Measurements from ENCODE around the gene IRF5.
"Not testable (repeated sequence)": the region's sequence is repeated elsewhere in the genome, so short reads cannot be mapped to it uniquely, and the experiment has no call there.

IRF5 gene

GRCh38 chr7:128906766-128907559 is 30.8 kb upstream of the IRF5 start:
- Histone ChIP-seq H3K36me3 (ENCODE audit: control insufficient read depth, insufficient read depth, low read length) (peaks cover 3% of the 10 kb centered on the region; the same call in 1 of the 2 replicates), H3K4me1 (ENCODE audit: control insufficient read depth, insufficient read depth, low read length) (peaks cover 20% of the 10 kb centered on the region), H3K27me3 (ENCODE audit: control insufficient read depth, insufficient read depth, low read length) (peaks cover 16% of the 10 kb centered on the region; the same call in 1 of the 2 replicates), H3K9ac (ENCODE audit: low read length) (no peak overlapping the region), H3K9me3 (ENCODE audit: control insufficient read depth, insufficient read depth, low read depth, low read length) (no peaks in the 10 kb centered on the region), H3K27ac (ENCODE audit: low read depth, low read length) (no peak overlapping the region), H3K4me3 (ENCODE audit: low read depth, low read length) (no peak overlapping the region)

GRCh38 chr7:128908750-128909624 is 28.7 kb upstream of the IRF5 start:
- peaks cover 19% of the 10 kb centered on the region; the same call in 1 of the 2 replicates for H3K27me3 ChIP-seq (ENCODE audit: control insufficient read depth, insufficient read depth, low read length)
- no peak overlapping the region for H3K27ac ChIP-seq (ENCODE audit: low read depth, low read length)
- H3K4me3 ChIP-seq (ENCODE audit: low read depth, low read length): peak overlapping the region; percentile 65
- peaks cover 23% of the 10 kb centered on the region for H3K4me1 ChIP-seq (ENCODE audit: control insufficient read depth, insufficient read depth, low read length)
- no peaks in the 10 kb centered on the region for H3K9me3 ChIP-seq (ENCODE audit: control insufficient read depth, insufficient read depth, low read depth, low read length)
- H3K9ac ChIP-seq (ENCODE audit: low read length): peak overlapping the region; percentile 58
- no peaks in the 10 kb centered on the region; the same call in 1 of the 2 replicates for H3K36me3 ChIP-seq (ENCODE audit: control insufficient read depth, insufficient read depth, low read length)

- H3K36me3 ChIP-seq (ENCODE audit: control insufficient read depth, insufficient read depth, low read length): no peaks in the 10 kb centered on the region; the same call in 1 of the 2 replicates
- H3K4me1 ChIP-seq (ENCODE audit: control insufficient read depth, insufficient read depth, low read length): peaks cover 32% of the 10 kb centered on the region
- no peaks in the 10 kb centered on the region for H3K9me3 ChIP-seq (ENCODE audit: control insufficient read depth, insufficient read depth, low read depth, low read length)
- peaks cover 26% of the 10 kb centered on the region; the same call in 1 of the 2 replicates for H3K27me3 ChIP-seq (ENCODE audit: control insufficient read depth, insufficient read depth, low read length)
- H3K4me3 ChIP-seq (ENCODE audit: low read depth, low read length): peak overlapping the region; percentile 65
- peak overlapping the region; percentile 73; the same call in 1 of the 2 replicates for H3K27ac ChIP-seq (ENCODE audit: low read depth, low read length)
- peak overlapping the region; percentile 58 for H3K9ac ChIP-seq (ENCODE audit: low read length)
Observed at GRCh38 chr7:128909625-128910568, 27.8 kb upstream of the IRF5 start.

- H3K27me3 ChIP-seq (ENCODE audit: control insufficient read depth, insufficient read depth, low read length): peaks cover 30% of the 10 kb centered on the region; the same call in 1 of the 2 replicates
- H3K4me3 ChIP-seq (ENCODE audit: low read depth, low read length): peak within 1 kb of the TSS; percentile 65
- H3K27ac ChIP-seq (ENCODE audit: low read depth, low read length): peak within 1 kb of the TSS; percentile 73; the same call in 1 of the 2 replicates
- no peaks in the 10 kb centered on the region; the same call in 1 of the 2 replicates for H3K36me3 ChIP-seq (ENCODE audit: control insufficient read depth, insufficient read depth, low read length)
- H3K9ac ChIP-seq (ENCODE audit: low read length): peak within 1 kb of the TSS; percentile 58
- no peaks in the 10 kb centered on the region for H3K9me3 ChIP-seq (ENCODE audit: control insufficient read depth, insufficient read depth, low read depth, low read length)
- peaks cover 32% of the 10 kb centered on the region for H3K4me1 ChIP-seq (ENCODE audit: control insufficient read depth, insufficient read depth, low read length)
Observed at GRCh38 chr7:128910569-128910945, 27.2 kb upstream of the IRF5 start, which contains the start of gene KCP. KCP (minus strand) TSS chr7:128910709; CDS start chr7:128910676, 33 bp downstream.

- Histone ChIP-seq H3K27ac (ENCODE audit: low read depth, low read length) (peak overlapping the region; percentile 55; the same call in 1 of the 2 replicates), H3K9me3 (ENCODE audit: control insufficient read depth, insufficient read depth, low read depth, low read length) (no peaks in the 10 kb centered on the region), H3K4me1 (ENCODE audit: control insufficient read depth, insufficient read depth, low read length) (peaks cover 32% of the 10 kb centered on the region), H3K27me3 (ENCODE audit: control insufficient read depth, insufficient read depth, low read length) (peaks cover 39% of the 10 kb centered on the region; the same call in 1 of the 2 replicates), H3K9ac (ENCODE audit: low read length) (peak overlapping the region; percentile 51), H3K4me3 (ENCODE audit: low read depth, low read length) (peak overlapping the region; percentile 65; the same call in 1 of the 2 replicates), H3K36me3 (ENCODE audit: control insufficient read depth, insufficient read depth, low read length) (no peaks in the 10 kb centered on the region; the same call in 1 of the 2 replicates)
Observed at GRCh38 chr7:128911423-128912031, 26.2 kb upstream of the IRF5 start.

- no peaks in the 10 kb centered on the region; the same call in 1 of the 2 replicates for H3K36me3 ChIP-seq (ENCODE audit: control insufficient read depth, insufficient read depth, low read length)
- peaks cover 42% of the 10 kb centered on the region; the same call in 1 of the 2 replicates for H3K27me3 ChIP-seq (ENCODE audit: control insufficient read depth, insufficient read depth, low read length)
- peaks cover 32% of the 10 kb centered on the region for H3K4me1 ChIP-seq (ENCODE audit: control insufficient read depth, insufficient read depth, low read length)
- no peak overlapping the region for H3K27ac ChIP-seq (ENCODE audit: low read depth, low read length)
- H3K4me3 ChIP-seq (ENCODE audit: low read depth, low read length): peak overlapping the region; percentile 46; the same call in 1 of the 2 replicates
- H3K9ac ChIP-seq (ENCODE audit: low read length): no peak overlapping the region
- no peaks in the 10 kb centered on the region for H3K9me3 ChIP-seq (ENCODE audit: control insufficient read depth, insufficient read depth, low read depth, low read length)
Observed at GRCh38 chr7:128912281-128912680, 25.4 kb upstream of the IRF5 start.

GRCh38 chr7:128912709-128913495 is 24.8 kb upstream of the IRF5 start:
- not testable (repeated sequence) for H3K36me3 ChIP-seq (ENCODE audit: control insufficient read depth, insufficient read depth, low read length); H3K27ac ChIP-seq (ENCODE audit: low read depth, low read length); H3K4me3 ChIP-seq (ENCODE audit: low read depth, low read length); H3K9ac ChIP-seq (ENCODE audit: low read length); H3K9me3 ChIP-seq (ENCODE audit: control insufficient read depth, insufficient read depth, low read depth, low read length)
- peaks cover 42% of the 10 kb centered on the region; the same call in 1 of the 2 replicates for H3K27me3 ChIP-seq (ENCODE audit: control insufficient read depth, insufficient read depth, low read length)
- H3K4me1 ChIP-seq (ENCODE audit: control insufficient read depth, insufficient read depth, low read length): peaks cover 32% of the 10 kb centered on the region

- Histone ChIP-seq H3K27ac (ENCODE audit: low read depth, low read length) (no peak overlapping the region), H3K9me3 (ENCODE audit: control insufficient read depth, insufficient read depth, low read depth, low read length) (no peaks in the 10 kb centered on the region), H3K36me3 (ENCODE audit: control insufficient read depth, insufficient read depth, low read length) (no peaks in the 10 kb centered on the region), H3K4me1 (ENCODE audit: control insufficient read depth, insufficient read depth, low read length) (peaks cover 31% of the 10 kb centered on the region), H3K27me3 (ENCODE audit: control insufficient read depth, insufficient read depth, low read length) (peaks cover 41% of the 10 kb centered on the region; the same call in 1 of the 2 replicates), H3K9ac (ENCODE audit: low read length) (no peak overlapping the region), H3K4me3 (ENCODE audit: low read depth, low read length) (no peak overlapping the region)
Observed at GRCh38 chr7:128913870-128914565, 23.7 kb upstream of the IRF5 start.

All from HUES6 (cell line).